Esophagus squamous epithelium (tissue), 4 donors: ENCODE measurements around the gene FGFBP2.

Experiments used
- CTCF ChIP-seq, 6 experiments: fragments of 450-650 bp in 4 of 6; fragments of 200-600 bp in 2 of 6; sonication (generic) in 2 of 6; IDR thresholded peaks; one replicate each; pipeline ENCODE4 v1.5.1; 2016 to 2019; ENCODE audit warnings: antibody characterized with exemption in 6 of 6, mild to moderate bottlenecking in 4 of 6, moderate library complexity in 4 of 6
- POLR2A ChIP-seq, 4 donors: fragments of 450-650 bp; IDR thresholded peaks; one replicate each; pipeline ENCODE4 v1.6.1; 2017; ENCODE audit warnings: antibody characterized with exemption in 4 of 4, mild to moderate bottlenecking in 4 of 4, moderate library complexity in 3 of 4

DNA sequence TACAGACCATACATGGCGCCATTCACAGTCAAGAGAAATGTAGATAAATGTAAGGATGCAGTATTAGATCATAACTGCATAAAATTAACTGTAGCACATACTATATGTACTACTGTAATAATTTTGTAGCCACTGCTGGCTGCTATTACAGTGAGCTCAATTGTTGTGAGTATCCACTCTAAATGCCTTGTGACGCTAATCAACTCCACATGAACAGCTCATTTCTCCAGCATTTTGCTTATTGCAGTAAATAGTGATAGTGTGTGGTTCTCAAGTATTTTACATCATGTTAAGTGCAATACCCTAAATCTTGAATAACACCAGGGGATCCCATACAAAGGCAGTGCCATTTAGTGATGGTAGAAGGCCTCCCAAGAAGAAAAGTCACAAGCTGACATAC, 45.7 kb downstream of the FGFBP2 start:
- TF ChIP-seq CTCF (IDR thresholded peaks at IDR 0.05) (no peak), POLR2A (IDR thresholded peaks at IDR 0.05) (no peak)
